ENCODE data around the gene CDK3.

CDK3 gene

DNA sequence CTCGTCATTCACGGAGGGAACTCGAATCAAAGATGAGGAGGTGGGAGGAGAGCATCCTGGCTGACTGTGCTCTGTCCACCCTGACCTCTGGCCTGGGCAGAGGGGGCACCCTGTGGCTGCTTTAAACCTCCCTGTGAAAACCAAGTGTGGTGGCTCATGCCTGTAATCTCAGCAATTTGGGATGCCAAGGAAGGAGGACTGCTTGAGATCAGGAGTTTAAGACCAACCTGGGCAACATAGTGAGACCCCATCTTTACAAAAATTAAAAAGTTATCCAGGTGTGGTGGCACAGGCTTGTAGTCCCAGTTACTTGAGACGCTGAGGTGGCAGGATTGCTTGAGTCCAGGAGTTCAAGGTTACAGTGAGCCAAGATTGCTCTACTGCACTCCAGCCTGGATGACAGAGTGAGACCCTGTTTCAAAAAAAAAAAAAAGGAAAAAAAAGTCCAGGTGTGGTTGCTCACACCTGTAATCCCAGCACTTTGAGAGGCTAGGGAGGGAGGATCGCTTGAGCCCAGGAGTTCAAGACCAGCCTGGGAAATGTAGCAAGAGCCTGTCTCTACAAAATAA lies 5.8 kb upstream of the CDK3 start:
- no peak for FAIRE-seq

- FAIRE-seq = no peak
Measured at GRCh38 chr17:75995385-75995925, 5.2 kb upstream of the CDK3 start.

DNA sequence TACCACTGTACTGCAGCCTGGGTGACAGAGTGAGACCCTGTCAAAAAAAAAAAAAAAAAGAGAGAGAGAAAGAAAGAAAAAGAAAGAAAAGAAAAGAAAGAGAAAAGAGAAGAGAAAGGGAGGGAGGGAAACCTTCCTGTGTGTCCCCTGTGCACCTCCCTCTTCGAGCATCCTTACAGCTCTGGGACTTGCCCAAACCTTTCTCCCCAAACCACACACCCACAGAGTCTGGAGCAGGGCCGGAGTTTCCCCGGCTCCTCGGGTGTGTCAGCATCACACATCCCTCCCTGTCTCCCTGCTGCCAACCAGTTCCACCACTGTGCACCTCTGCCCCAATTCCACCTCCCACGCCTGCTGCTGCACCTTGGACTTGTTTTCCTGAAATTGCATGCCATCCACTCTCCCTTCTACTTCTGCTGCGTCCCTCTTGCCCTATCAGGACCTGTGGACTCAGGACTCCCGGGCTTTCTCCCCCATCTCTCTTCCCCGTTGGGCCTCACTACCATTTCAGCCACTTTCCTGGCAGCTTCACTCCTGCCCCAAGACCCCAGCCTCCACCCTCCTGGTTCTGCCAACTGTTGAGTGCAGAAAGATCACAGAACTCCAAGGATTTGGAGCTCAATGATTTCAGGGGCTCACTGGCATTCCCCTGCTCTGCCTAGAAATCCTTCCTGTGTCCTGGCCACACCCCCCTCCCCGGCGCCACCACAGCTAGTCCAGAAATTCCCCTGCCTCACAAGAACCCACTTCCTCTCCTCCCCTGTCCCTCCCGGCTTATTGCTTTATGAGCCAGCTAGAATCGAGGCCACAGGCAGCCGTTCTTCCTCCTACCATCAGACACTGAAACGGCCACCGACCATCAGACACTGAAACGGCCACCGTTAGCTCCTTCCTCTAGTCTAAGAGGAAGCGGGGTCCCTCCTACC lies 3.7 kb upstream of the CDK3 start:
- FAIRE-seq = no peak

DNA sequence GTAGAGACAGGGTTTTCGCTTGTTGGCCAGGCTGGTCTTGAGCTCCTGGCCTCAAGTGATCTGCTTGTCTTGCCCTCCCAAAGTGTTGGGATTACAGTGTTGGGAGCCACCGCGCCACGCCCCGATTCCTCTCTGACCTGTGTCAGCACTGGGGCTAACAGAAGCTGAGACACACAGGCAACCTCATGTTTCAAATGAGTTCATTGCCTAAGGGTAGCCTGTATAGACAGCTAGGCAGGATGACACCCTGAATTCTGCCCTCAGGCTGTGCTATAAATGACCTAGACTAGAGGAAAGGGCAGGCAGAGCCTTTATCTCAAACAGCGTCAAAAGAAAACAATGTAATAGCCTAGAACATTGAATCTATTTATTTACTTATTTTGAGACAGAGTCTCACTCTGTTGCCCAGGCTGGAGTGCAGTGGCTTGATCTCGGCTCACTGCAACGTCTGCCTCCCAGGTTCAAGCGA lies 2.3 kb upstream of the CDK3 start:
- FAIRE-seq = no peak

GRCh38 chr17:76000016-76000754 lies 470 bp upstream of the CDK3 start:
- no peak for FAIRE-seq

- FAIRE-seq = no peak
Measured at GRCh38 chr17:76002100-76002499, 1.4 kb downstream of the CDK3 start.

DNA sequence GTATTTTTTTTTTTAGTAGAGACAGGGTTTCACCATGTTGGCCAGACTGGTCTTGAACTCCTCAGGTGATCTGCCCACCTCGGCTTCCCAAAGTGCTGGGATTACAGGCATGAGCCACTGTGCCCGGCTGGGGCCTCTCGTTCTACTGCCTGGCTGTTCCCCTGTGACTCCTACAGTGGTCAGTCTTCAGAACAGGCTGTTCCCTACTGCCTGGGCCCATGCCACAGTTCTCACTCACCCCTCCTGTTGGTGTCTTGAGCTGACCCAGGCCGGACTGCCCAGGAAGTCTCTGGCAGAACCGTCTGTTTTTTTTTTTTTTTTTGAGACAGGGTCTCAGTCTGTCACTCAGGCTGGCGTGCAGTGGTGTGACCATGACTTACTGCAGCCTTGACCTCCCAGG lies 3.3 kb downstream of the CDK3 start:
- no peak for FAIRE-seq

- FAIRE-seq = no peak
Measured at GRCh38 chr17:76004750-76005262, 4.2 kb downstream of the CDK3 start.

DNA sequence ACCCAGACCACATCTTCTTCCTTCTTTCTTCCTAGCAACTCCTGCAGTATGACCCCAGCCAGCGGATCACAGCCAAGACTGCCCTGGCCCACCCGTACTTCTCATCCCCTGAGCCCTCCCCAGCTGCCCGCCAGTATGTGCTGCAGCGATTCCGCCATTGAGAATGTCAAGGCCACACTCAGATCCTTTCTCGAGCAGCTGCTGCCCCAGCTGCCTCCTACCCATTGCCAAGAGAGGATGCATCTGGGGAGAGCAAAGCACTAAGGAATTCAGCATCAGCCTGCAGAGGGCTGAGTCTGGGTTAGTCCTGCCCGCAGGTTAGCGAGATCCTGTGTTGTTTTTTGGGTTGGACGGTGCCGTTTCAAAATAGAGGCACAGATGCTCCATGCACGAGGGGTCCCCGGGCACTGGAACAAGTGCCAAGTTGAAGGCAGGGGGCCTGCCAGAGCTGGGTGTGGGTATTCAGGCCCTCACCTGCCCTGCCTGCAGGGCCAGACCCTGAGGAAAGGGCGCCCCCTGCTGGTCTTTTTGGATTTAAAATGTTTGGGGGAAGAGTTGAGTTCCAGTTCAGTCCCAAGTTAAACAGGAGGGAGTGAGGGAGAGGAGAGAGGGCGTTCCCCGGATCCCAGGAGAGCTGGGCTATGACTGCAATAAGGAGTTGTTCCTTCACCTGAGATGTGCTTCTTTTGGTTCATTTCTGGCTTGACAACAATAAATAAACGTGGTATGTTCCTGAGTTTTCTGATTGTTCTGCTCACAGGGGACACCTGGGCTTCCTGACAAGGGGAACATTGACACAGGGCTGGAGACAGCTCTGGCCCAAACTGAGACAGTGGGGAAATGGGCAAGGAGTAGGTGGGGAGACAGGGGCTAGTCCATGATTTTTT lies 4.9 kb downstream of the CDK3 start:
- FAIRE-seq = no peak

DNA sequence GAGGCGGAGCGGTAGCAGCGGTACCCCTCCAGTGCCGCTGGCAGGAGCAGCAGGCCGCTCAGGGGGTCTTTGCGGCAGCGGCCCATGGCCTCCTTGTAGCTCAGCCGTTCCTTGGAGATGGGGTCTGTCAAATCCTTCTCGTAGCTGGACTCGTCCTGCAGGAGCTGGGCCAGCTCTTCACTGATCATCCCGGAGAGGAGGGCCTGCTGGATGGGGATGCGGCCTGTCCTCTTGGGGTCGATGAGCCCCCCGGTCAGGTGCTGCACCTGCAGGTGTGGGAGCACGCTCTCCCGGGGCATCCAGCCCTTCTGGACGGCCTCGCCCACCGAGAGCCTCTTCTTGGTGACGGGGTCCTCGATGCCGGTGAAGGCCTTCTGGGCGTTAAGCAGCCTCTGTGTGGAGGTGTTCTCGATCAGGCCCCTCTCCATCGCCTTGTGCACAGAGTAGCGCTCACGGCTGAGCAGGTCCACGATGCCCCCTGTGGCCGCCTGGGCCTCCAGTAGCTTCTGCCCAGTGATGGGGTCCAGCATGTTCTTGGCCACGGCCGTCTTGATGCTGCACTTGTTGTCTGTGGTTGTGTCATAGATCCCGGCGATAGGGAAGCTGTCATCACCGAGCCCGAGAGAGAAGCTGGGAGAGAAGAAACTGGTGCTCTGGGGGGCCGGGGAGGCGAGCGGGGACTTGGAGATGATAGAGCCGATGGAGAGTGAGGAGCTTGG lies 6.6 kb downstream of the CDK3 start:
- no peak for FAIRE-seq

DNA sequence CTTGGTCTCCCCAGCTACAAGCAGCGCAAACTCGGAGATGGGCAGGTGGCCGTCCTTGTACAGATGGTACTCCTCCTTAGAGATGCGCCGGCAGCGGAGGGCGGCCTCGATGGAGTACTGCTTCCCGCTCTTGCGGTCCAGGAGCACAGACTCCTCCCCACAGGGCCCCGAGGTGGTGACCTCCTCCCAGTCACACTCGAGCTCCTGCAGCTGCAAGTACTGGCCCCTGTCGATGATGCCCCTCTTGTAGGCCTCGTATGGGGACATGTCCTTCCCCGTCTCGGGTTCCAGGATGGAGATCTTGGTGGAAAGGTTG lies 7.2 kb downstream of the CDK3 start:
- FAIRE-seq = no peak

DNA sequence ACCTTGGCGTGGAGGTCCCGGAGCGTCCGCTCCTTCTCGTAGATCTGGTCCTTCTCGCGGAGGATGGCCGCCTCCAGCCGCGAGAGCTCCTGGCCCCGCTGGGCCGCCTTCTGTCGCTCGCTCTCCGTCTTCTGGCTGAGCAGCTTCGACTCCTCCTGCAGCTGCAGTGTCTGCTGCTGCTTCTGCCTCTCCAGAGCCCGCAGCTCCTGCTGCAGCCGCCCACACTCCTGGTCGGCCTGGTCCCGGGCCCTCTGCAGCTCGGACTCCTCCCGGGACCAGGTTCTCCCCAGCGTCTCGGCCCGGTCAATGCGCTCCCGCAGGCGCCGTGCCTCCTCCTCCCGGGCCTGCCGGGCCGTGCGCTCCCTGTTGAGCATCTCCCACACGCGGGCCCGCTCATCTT lies 7.6 kb downstream of the CDK3 start:
- FAIRE-seq = no peak

GRCh38 chr17:76008630-76009425 lies 8.2 kb downstream of the CDK3 start:
- FAIRE-seq = no peak

DNA sequence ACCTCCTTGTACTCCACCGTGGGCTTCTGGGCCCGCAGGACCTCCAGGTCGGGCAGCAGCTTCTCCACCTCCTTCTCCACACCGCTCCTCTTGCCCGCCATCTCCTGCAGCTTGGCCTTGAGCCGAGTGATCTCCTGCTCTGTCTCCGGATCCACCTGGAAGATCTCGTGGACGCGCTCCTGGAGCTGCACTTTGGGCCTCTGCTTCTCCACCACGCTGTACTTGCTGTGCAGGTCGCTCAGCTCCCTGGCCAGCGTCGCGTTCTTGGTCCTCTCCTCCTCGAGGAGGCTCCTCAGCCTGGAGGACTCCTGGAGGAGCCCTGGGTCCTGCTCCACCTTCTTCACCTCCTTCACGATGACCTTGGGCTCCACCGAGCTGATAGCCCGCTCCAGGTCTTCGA lies 8.8 kb downstream of the CDK3 start:
- no peak for FAIRE-seq

DNA sequence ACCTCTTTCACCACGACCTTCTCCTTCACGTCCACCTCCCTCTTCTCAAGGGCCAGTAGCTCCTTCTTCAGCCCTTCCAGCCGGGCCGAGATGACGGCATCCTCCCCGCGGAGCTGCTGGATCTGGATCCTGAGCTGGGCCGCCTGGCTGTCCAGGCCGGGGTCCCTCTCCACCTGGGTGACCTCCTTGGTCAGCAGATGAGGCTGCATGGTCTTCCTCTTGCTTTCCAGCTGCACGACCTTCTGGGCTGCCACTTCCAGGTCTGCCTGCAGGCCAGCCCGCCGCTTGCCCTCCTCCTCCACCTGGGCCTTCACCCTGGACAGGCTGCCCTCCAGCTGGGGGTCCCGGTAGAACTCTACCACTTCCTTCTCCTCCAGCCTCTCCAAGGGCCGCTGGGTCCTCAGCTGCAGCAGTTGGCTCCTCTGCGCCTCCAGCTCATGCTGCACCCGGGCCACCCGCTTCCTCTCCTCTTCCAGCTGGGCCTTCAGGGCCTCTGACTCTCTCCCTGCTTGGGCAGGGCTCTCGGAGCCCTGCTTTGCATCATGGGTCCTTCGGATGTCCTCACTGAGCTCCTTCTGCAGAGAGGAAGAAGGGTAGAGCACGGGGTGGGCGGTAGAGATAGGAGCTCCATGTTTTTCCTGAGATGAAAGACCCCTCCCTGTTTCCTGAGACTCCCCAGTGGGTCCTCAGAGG lies 9.5 kb downstream of the CDK3 start:
- FAIRE-seq = no peak

DNA sequence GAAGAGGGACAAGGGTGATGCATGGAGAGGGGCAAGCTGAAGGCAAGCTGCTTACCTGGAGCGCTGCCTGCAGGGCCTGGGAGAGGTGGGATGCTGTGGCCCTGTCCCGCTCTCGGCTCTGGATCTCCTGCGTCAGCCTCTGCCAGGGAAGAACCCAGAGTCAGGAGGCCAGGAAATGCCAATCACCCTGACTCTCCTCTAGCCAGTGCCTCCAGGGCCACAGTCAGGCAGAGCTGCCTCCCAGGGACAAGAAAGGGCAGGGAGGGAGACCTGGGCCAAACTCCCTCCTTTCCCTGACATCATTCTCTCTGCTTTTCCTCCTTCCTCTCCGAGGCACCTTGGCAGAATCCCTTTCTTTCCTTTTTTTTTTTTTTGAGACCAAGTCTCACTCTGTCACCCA lies 11.3 kb downstream of the CDK3 start:
- FAIRE-seq = no peak

DNA sequence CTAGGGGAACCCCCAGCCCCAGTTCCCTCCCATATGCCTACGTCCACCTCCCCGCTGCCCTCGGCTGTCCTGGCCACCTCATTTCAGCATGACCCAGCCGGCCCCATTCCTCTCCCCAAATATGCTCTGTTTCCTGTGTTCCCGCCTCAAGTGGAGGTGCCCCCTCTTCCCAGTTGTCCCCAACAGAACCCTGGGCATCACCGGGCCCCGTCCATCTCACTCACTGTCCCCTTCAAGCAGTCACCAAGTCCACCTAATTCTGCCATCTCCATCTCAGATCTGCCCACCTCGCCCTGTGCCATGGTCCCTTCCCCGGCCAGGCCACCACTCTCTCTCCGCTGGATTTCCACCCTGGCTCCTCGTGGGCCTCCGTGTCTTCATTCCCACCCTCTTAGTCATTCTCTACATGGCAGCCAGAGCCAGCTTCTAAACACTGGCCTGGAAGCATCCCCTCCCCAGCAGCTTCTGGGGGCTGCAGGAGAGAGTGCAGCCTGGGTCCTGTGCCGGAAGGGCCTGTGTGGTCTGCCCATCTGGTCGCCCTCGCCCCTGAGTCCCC lies 12.8 kb downstream of the CDK3 start:
- FAIRE-seq = no peak

GRCh38 chr17:76014100-76014924 lies 13.7 kb downstream of the CDK3 start:
- no peak for FAIRE-seq

DNA sequence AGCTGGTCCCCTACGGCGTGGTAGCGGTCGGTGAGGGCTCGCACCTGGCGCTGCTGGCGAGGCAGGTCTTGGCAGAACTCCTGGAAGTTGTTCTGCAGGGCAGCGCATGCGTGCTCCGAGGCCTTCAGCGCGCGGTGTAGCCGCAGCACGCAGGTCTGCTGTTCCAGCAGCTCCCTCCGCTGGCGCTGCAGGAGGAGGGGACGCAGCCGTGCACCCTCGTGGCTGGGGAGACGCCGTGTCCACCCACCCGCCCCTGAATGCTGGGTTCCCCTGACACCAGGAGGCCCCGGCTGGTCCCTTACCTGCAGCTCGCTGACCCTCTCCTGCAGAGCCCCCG lies 14.2 kb downstream of the CDK3 start:
- no peak for FAIRE-seq

Data from endometrium (tissue), 2 donors.